Body of pancreas (tissue), 4 donors: ENCODE measurements around the gene AMD1. TPM values are rescaled to one million over a fixed set of nuclear protein-coding genes. Genes with fewer than 3 reads are reported as not detected.
A peak's percentile ranks its signal among the peaks of the same experiment; 100 is the strongest.

ENCODE experiments used
- ATAC-seq: fragments of 150-250 bp; one replicate; pipeline ENCODE4 v1.9.1; 2016
- DNase-seq, 4 donors: peaks; one replicate each; pipeline ENCODE4 v3.0.0-alpha.2; 2019
- H3K27ac ChIP-seq, 4 donors: fragments of 200-600 bp; sonication (generic); 1 replicate in 3 of 4; 2 replicates in 1 of 4; pipeline versions ENCODE4 v1.5.1 to v1.6.1; 2016 to 2019; ENCODE audit warnings: mild to moderate bottlenecking in 1 of 4, mixed read lengths in 1 of 4, moderate library complexity in 1 of 4
- H3K27me3 ChIP-seq, 2 donors: fragments of 200-600 bp; sonication (generic); one replicate each; pipeline ENCODE4 v1.6.0; 2016; ENCODE audit warnings: mild to moderate bottlenecking in 1 of 2
- H3K36me3 ChIP-seq, 2 donors: fragments of 200-600 bp; sonication (generic); replicated peaks in 1 of 2; 2 replicates each; pipeline ENCODE4 v1.5.1; 2016; ENCODE audit warnings: low read depth in 2 of 2; ENCODE audit not compliant: insufficient read depth in 1 of 2
- H3K4me1 ChIP-seq: fragments of 200-600 bp; sonication (generic); one replicate; pipeline ENCODE4 v1.6.0; 2016
- H3K4me3 ChIP-seq, 2 donors: fragments of 200-600 bp; sonication (generic); 1 replicate in 1 of 2; 2 replicates in 1 of 2; pipeline ENCODE4 v1.5.1; 2016 to 2019
- H3K9me3 ChIP-seq, 3 donors: fragments of 200-600 bp; sonication (generic); 1 replicate in 2 of 3; 2 replicates in 1 of 3; pipeline ENCODE4 v1.5.1; 2016
- CTCF ChIP-seq, 7 experiments: fragments of 450-650 bp in 4 of 7; fragments of 200-600 bp in 3 of 7; sonication (generic) in 3 of 7; IDR thresholded peaks; one replicate each; pipeline ENCODE4 v1.5.1; 2016 to 2019; ENCODE audit warnings: antibody characterized with exemption in 7 of 7
- POLR2A ChIP-seq, 3 donors: fragments of 450-650 bp; IDR thresholded peaks; one replicate each; pipeline ENCODE4 v1.6.1; 2016; ENCODE audit warnings: antibody characterized with exemption in 3 of 3, mild to moderate bottlenecking in 2 of 3
- WGBS, 2 donors: methylation state at CpG; one replicate each; pipeline ENCODE4 v1.1.5; 2017; 5-methylcytosine and 5-hydroxymethylcytosine counted together
- intact Hi-C: fragments of 100-400 bp; cut with DNase I; formaldehyde crosslinking; loops from one replicate; pipeline ENCODE4 v1.15.1; 2023
- total RNA-seq, 2 donors: library from RNA; depleted of rRNA; stranded (reverse); fragments of >200 nt; gene quantifications; one replicate each; pipeline ENCODE4 v1.1.0, GENCODE V29; 2016

The AMD1 gene
- total RNA-seq, 2 donors from 2014 or later = 42.0 to 60.3 TPM

GRCh38 chr6:110877569-110877968 lies 3.0 kb downstream of the AMD1 start:
- Histone ChIP-seq H3K4me1 (peaks cover 66% of the 10 kb centered on the region), H3K36me3 (no peaks in the 10 kb centered on the region), H3K27ac (peak overlapping the region in 3 of 4 donors; percentile 94 to 98 (median 95)), H3K9me3 (no peaks in the 10 kb centered on the region), H3K27me3 (no peaks in the 10 kb centered on the region), H3K4me3 (no peak overlapping the region)
- TF ChIP-seq POLR2A (IDR thresholded peaks at IDR 0.05) (no peak), CTCF (IDR thresholded peaks at IDR 0.05) (no peak)
- DNase-seq (no peak), ATAC-seq (no peak)
- intact Hi-C loops = loop anchor here (10.0 kb wide), 1 partner anchor 63 kb away; the partner anchor contains the start of gene CDK19
- WGBS, 2 donors = 5 to 16% methylated on average over 2 of the region's 2 CpGs

- Histone ChIP-seq H3K9me3 (no peaks in the 10 kb centered on the region), H3K4me1 (peaks cover 67% of the 10 kb centered on the region), H3K4me3 (no peak overlapping the region), H3K27me3 (no peaks in the 10 kb centered on the region), H3K36me3 (no peaks in the 10 kb centered on the region), H3K27ac (peak overlapping the region in 2 of 4 donors; percentile 23 to 40)
- peak in 1 of 4 donors; percentile 14 for DNase-seq
- TF ChIP-seq CTCF (IDR thresholded peaks at IDR 0.05) (peak in 6 of 7 experiments; percentile 13 to 37 (median 24)), POLR2A (IDR thresholded peaks at IDR 0.05) (no peak)
- ATAC-seq = no peak
- intact Hi-C loops = loop anchor here (10.0 kb wide), 1 partner anchor 64 kb away; the partner anchor contains the start of gene CDK19
- WGBS, 2 donors = 6 to 11% methylated on average over 10 of the region's 10 CpGs
Observed at GRCh38 chr6:110878751-110879522, 4.4 kb downstream of the AMD1 start.

- Histone ChIP-seq H3K36me3 (no peaks in the 10 kb centered on the region), H3K4me3 (no peak overlapping the region), H3K4me1 (peaks cover 80% of the 10 kb centered on the region), H3K27ac (no peak overlapping the region), H3K27me3 (no peaks in the 10 kb centered on the region), H3K9me3 (no peaks in the 10 kb centered on the region)
- 86 to 93% methylated on average over 9 of the region's 9 CpGs for WGBS, 2 donors
- DNase-seq = no peak
- intact Hi-C loops = no loop called here
- TF ChIP-seq CTCF (IDR thresholded peaks at IDR 0.05) (no peak), POLR2A (IDR thresholded peaks at IDR 0.05) (no peak)
- ATAC-seq = no peak
Observed at GRCh38 chr6:110880651-110881050, 6.1 kb downstream of the AMD1 start.

- intact Hi-C loops = no loop called here
- Histone ChIP-seq H3K4me1 (peaks cover 81% of the 10 kb centered on the region), H3K4me3 (no peak overlapping the region), H3K9me3 (no peaks in the 10 kb centered on the region), H3K27me3 (no peaks in the 10 kb centered on the region), H3K36me3 (no peaks in the 10 kb centered on the region), H3K27ac (no peak overlapping the region)
- 58 to 59% methylated on average over 9 of the region's 9 CpGs for WGBS, 2 donors
- DNase-seq = no peak
- no peak for ATAC-seq
- no peak for TF ChIP-seq POLR2A (IDR thresholded peaks at IDR 0.05)
- TF ChIP-seq CTCF (IDR thresholded peaks at IDR 0.05) = no peak
Observed at GRCh38 chr6:110881546-110882273, 7.1 kb downstream of the AMD1 start.
